ENCODE results near the gene DHX8.

The DHX8 gene

GRCh38 chr17:43532581-43532980, 48.8 kb downstream of the DHX8 start:
- TF ChIP-seq CTCF (IDR thresholded peaks at IDR 0.05; ENCODE audit: insufficient read depth, low read depth, low read length, missing control alignments), result no peak
- H3K4me3 ChIP-seq (ENCODE audit: low read length), result no peak overlapping the region
- DNase-seq (ENCODE audit: low read depth), result no peak

GRCh38 chr17:43533699-43534098, 49.9 kb downstream of the DHX8 start:
- H3K4me3 ChIP-seq (ENCODE audit: low read length), result no peak overlapping the region
- no peak for TF ChIP-seq CTCF (IDR thresholded peaks at IDR 0.05; ENCODE audit: insufficient read depth, low read depth, low read length, missing control alignments)
- DNase-seq (ENCODE audit: low read depth), result no peak

GRCh38 chr17:43534909-43535308, 51.1 kb downstream of the DHX8 start:
- TF ChIP-seq CTCF (IDR thresholded peaks at IDR 0.05; ENCODE audit: insufficient read depth, low read depth, low read length, missing control alignments), result no peak
- no peak for DNase-seq (ENCODE audit: low read depth)
- no peak overlapping the region for H3K4me3 ChIP-seq (ENCODE audit: low read length)

- no peak for TF ChIP-seq CTCF (IDR thresholded peaks at IDR 0.05; ENCODE audit: insufficient read depth, low read depth, low read length, missing control alignments)
- DNase-seq (ENCODE audit: low read depth), result peak; percentile 71
- H3K4me3 ChIP-seq (ENCODE audit: low read length), result no peak overlapping the region
Observed at GRCh38 chr17:43536236-43536992, 52.6 kb downstream of the DHX8 start.

- TF ChIP-seq CTCF (IDR thresholded peaks at IDR 0.05; ENCODE audit: insufficient read depth, low read depth, low read length, missing control alignments), result no peak
- H3K4me3 ChIP-seq (ENCODE audit: low read length), result no peak overlapping the region
- DNase-seq (ENCODE audit: low read depth), result no peak
Observed at GRCh38 chr17:43540821-43541674, 57.3 kb downstream of the DHX8 start.

- no peak for TF ChIP-seq CTCF (IDR thresholded peaks at IDR 0.05; ENCODE audit: insufficient read depth, low read depth, low read length, missing control alignments)
- DNase-seq (ENCODE audit: low read depth), result no peak
- no peak overlapping the region for H3K4me3 ChIP-seq (ENCODE audit: low read length)
Observed at GRCh38 chr17:43542859-43543258, 59.1 kb downstream of the DHX8 start.
